ENCODE results near the gene UNC13C. TPM values are rescaled to one million over a fixed set of nuclear protein-coding genes. Genes with fewer than 3 reads are reported as not detected.

UNC13C gene
- total and polyA plus RNA-seq, 8 donors = 0.03 to 6.4 (median 2.3) TPM; not detected in 3

- Histone ChIP-seq H3K27me3 (no peaks in the 10 kb centered on the region), H3K4me3 (no peak overlapping the region), H3K36me3 (no peaks in the 10 kb centered on the region), H3K4me1 (no peaks in the 10 kb centered on the region), H3K27ac (no peak overlapping the region), H3K9me3 (no peaks in the 10 kb centered on the region)
- TF ChIP-seq POLR2AphosphoS5 (IDR thresholded peaks at IDR 0.05) = no peak
- TF ChIP-seq POLR2A (IDR thresholded peaks at IDR 0.05) = no peak
- TF ChIP-seq, protein P1, sequence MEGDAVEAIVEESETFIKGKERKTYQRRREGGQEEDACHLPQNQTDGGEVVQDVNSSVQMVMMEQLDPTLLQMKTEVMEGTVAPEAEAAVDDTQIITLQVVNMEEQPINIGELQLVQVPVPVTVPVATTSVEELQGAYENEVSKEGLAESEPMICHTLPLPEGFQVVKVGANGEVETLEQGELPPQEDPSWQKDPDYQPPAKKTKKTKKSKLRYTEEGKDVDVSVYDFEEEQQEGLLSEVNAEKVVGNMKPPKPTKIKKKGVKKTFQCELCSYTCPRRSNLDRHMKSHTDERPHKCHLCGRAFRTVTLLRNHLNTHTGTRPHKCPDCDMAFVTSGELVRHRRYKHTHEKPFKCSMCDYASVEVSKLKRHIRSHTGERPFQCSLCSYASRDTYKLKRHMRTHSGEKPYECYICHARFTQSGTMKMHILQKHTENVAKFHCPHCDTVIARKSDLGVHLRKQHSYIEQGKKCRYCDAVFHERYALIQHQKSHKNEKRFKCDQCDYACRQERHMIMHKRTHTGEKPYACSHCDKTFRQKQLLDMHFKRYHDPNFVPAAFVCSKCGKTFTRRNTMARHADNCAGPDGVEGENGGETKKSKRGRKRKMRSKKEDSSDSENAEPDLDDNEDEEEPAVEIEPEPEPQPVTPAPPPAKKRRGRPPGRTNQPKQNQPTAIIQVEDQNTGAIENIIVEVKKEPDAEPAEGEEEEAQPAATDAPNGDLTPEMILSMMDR (IDR thresholded peaks at IDR 0.05) = no peak
- TF ChIP-seq EP300 (IDR thresholded peaks at IDR 0.05) = no peak
- intact Hi-C loops (cut with DNase I; ENCODE audit: low total_unique reads) = no loop called here
- 73 to 79% (median 75%) methylated on average over 1 of the region's 1 CpG for WGBS, 5 donors
- no peak for DNase-seq
Observed at GRCh38 chr15:54387799-54388198, 409.6 kb downstream of the UNC13C start.

DNA sequence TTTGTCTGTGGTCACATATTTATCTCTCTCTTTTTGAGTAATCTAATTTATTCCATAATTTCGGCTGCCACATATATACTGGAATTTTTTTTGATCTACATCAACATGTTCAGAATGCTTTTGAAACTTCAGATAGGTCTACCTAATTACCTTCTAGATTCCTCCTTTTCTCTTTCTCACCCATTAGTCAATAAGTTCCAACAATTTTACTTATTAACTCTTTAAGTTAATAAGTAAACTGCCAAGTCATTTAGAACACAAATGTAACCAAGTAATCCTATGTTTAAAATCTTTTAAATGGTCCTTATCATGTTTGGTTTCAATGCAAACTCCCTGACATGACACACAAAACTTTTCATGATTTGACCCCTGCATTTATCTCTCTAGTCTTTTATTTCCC lies 410.5 kb downstream of the UNC13C start:
- DNase-seq = no peak
- Histone ChIP-seq H3K4me3 (no peak overlapping the region), H3K36me3 (no peaks in the 10 kb centered on the region), H3K9me3 (no peaks in the 10 kb centered on the region), H3K4me1 (no peaks in the 10 kb centered on the region), H3K27me3 (no peaks in the 10 kb centered on the region), H3K27ac (no peak overlapping the region)
- WGBS, 5 donors = 67 to 95% (median 73%) methylated on average over 1 of the region's 1 CpG
- intact Hi-C loops (cut with DNase I; ENCODE audit: low total_unique reads) = no loop called here
- TF ChIP-seq POLR2A (IDR thresholded peaks at IDR 0.05) = no peak
- TF ChIP-seq EP300 (IDR thresholded peaks at IDR 0.05) = no peak
- TF ChIP-seq, protein P1 (IDR thresholded peaks at IDR 0.05) = no peak
- TF ChIP-seq POLR2AphosphoS5 (IDR thresholded peaks at IDR 0.05) = no peak

- intact Hi-C loops (cut with DNase I; ENCODE audit: low total_unique reads) = no loop called here
- no peak overlapping the region for H3K4me3 ChIP-seq
Observed at GRCh38 chr15:54410481-54410880, 432.2 kb downstream of the UNC13C start.

DNA sequence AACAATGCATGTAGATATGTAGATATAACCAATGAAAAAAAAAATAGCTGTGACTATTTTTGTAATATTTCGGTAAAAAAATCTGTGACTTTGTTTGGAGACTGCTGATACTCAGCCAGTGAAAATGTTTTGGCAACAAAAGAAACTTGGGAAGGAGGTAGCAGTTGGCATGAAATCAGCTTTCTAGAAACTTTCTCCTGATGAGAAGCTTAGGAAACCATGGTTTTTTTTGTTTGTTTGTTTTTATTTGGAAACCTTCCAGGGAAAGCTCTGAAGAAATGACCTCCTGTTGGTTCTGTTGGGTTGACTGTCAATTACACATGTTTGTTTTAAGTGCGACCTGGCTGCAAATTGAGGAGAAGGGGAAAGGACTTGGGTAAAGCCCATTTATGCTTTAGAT lies 445.9 kb downstream of the UNC13C start:
- WGBS, 5 donors = 46 to 60% (median 53%) methylated on average over 2 of the region's 2 CpGs
- intact Hi-C loops (cut with DNase I; ENCODE audit: low total_unique reads) = no loop called here
- H3K4me1 ChIP-seq = no peaks in the 10 kb centered on the region

More at GRCh38 chr15:54410481-54410880, 432.2 kb downstream of the UNC13C start:
- H3K9me3 ChIP-seq = no peaks in the 10 kb centered on the region
- no peaks in the 10 kb centered on the region for H3K4me1 ChIP-seq
- 43 to 57% (median 48%) methylated on average over 2 of the region's 2 CpGs for WGBS, 5 donors
- DNase-seq = no peak
- no peak for TF ChIP-seq POLR2A (IDR thresholded peaks at IDR 0.05)
- TF ChIP-seq EP300 (IDR thresholded peaks at IDR 0.05) = no peak
- TF ChIP-seq POLR2AphosphoS5 (IDR thresholded peaks at IDR 0.05) = no peak
- TF ChIP-seq, protein P1 (IDR thresholded peaks at IDR 0.05) = no peak
- H3K27me3 ChIP-seq = no peaks in the 10 kb centered on the region
- H3K27ac ChIP-seq = no peak overlapping the region
- no peaks in the 10 kb centered on the region for H3K36me3 ChIP-seq

More for the DNA sequence above, 445.9 kb downstream of the UNC13C start:
- Histone ChIP-seq H3K36me3 (no peaks in the 10 kb centered on the region), H3K27me3 (no peaks in the 10 kb centered on the region), H3K27ac (no peak overlapping the region), H3K4me3 (no peak overlapping the region), H3K9me3 (peaks cover 0 to 9% (median 0%) of the 10 kb centered on the region in 4 donors)
- no peak for DNase-seq
- TF ChIP-seq POLR2A (IDR thresholded peaks at IDR 0.05) = no peak
- TF ChIP-seq EP300 (IDR thresholded peaks at IDR 0.05) = no peak
- no peak for TF ChIP-seq POLR2AphosphoS5 (IDR thresholded peaks at IDR 0.05)
- TF ChIP-seq, protein P1 (IDR thresholded peaks at IDR 0.05) = no peak
